ENCODE results near the gene DKK3.

GRCh38 chr11:12017243-12017678 is 8.8 kb upstream of the DKK3 start:
- no peak for TF ChIP-seq POLR2A (IDR thresholded peaks at IDR 0.05; ENCODE audit: low read length)
- TF ChIP-seq, protein P1, sequence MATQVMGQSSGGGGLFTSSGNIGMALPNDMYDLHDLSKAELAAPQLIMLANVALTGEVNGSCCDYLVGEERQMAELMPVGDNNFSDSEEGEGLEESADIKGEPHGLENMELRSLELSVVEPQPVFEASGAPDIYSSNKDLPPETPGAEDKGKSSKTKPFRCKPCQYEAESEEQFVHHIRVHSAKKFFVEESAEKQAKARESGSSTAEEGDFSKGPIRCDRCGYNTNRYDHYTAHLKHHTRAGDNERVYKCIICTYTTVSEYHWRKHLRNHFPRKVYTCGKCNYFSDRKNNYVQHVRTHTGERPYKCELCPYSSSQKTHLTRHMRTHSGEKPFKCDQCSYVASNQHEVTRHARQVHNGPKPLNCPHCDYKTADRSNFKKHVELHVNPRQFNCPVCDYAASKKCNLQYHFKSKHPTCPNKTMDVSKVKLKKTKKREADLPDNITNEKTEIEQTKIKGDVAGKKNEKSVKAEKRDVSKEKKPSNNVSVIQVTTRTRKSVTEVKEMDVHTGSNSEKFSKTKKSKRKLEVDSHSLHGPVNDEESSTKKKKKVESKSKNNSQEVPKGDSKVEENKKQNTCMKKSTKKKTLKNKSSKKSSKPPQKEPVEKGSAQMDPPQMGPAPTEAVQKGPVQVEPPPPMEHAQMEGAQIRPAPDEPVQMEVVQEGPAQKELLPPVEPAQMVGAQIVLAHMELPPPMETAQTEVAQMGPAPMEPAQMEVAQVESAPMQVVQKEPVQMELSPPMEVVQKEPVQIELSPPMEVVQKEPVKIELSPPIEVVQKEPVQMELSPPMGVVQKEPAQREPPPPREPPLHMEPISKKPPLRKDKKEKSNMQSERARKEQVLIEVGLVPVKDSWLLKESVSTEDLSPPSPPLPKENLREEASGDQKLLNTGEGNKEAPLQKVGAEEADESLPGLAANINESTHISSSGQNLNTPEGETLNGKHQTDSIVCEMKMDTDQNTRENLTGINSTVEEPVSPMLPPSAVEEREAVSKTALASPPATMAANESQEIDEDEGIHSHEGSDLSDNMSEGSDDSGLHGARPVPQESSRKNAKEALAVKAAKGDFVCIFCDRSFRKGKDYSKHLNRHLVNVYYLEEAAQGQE (IDR thresholded peaks at IDR 0.05) = no peak
- no peak for TF ChIP-seq ZFP36 (IDR thresholded peaks at IDR 0.05; ENCODE audit: borderline replicate concordance, partially characterized antibody)
- no peak for TF ChIP-seq JUN (IDR thresholded peaks at IDR 0.05)

Data from A549 (cell line).